HL-60 (cell line): ENCODE data around the gene SMTNL2.

ENCODE experiments used
- POLR2AphosphoS5 ChIP-seq: IDR thresholded peaks from 2 replicates; pipeline ENCODE4 v1.6.1; 2012; ENCODE audit warnings: low read depth
- TF ChIP-seq, protein P1 (sequence below): IDR thresholded peaks from one replicate; pipeline ENCODE4 v1.5.1; 2011; ENCODE audit warnings: low read length, control low read depth, inconsistent platforms; ENCODE audit not compliant: insufficient read depth
- TF ChIP-seq, protein P2 (sequence below): IDR thresholded peaks from 2 replicates; pipeline ENCODE4 v1.6.1; 2012; ENCODE audit warnings: low read depth; ENCODE audit not compliant: insufficient replicate concordance

DNA sequence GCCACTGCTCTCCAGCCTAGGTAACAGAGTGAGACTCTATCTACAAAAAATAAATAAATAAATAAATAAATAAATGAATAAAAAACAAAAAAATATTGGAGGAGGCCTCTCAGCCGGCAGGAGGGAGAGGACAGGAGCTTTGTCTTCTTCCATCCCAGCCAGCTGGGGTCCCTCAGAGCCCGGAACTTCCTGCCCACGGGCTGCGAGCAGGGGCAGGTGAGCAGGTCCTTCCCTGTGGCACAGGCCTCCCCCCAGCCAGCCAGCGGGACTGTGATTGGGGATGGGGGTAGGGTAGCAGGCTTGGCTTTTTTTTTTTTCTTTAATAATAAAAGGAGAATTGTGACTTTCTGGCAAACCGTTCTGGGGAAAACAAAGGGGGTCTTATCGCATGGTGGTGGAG, 10.1 kb downstream of the SMTNL2 start:
- no peak for TF ChIP-seq POLR2AphosphoS5
- TF ChIP-seq, protein P1, sequence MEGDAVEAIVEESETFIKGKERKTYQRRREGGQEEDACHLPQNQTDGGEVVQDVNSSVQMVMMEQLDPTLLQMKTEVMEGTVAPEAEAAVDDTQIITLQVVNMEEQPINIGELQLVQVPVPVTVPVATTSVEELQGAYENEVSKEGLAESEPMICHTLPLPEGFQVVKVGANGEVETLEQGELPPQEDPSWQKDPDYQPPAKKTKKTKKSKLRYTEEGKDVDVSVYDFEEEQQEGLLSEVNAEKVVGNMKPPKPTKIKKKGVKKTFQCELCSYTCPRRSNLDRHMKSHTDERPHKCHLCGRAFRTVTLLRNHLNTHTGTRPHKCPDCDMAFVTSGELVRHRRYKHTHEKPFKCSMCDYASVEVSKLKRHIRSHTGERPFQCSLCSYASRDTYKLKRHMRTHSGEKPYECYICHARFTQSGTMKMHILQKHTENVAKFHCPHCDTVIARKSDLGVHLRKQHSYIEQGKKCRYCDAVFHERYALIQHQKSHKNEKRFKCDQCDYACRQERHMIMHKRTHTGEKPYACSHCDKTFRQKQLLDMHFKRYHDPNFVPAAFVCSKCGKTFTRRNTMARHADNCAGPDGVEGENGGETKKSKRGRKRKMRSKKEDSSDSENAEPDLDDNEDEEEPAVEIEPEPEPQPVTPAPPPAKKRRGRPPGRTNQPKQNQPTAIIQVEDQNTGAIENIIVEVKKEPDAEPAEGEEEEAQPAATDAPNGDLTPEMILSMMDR = no peak
- TF ChIP-seq, protein P2, sequence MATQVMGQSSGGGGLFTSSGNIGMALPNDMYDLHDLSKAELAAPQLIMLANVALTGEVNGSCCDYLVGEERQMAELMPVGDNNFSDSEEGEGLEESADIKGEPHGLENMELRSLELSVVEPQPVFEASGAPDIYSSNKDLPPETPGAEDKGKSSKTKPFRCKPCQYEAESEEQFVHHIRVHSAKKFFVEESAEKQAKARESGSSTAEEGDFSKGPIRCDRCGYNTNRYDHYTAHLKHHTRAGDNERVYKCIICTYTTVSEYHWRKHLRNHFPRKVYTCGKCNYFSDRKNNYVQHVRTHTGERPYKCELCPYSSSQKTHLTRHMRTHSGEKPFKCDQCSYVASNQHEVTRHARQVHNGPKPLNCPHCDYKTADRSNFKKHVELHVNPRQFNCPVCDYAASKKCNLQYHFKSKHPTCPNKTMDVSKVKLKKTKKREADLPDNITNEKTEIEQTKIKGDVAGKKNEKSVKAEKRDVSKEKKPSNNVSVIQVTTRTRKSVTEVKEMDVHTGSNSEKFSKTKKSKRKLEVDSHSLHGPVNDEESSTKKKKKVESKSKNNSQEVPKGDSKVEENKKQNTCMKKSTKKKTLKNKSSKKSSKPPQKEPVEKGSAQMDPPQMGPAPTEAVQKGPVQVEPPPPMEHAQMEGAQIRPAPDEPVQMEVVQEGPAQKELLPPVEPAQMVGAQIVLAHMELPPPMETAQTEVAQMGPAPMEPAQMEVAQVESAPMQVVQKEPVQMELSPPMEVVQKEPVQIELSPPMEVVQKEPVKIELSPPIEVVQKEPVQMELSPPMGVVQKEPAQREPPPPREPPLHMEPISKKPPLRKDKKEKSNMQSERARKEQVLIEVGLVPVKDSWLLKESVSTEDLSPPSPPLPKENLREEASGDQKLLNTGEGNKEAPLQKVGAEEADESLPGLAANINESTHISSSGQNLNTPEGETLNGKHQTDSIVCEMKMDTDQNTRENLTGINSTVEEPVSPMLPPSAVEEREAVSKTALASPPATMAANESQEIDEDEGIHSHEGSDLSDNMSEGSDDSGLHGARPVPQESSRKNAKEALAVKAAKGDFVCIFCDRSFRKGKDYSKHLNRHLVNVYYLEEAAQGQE = no peak
